OCI-LY7 (cell line): ENCODE results near the gene KRTAP9-7.

ENCODE experiments used
- EZH2phosphoT487 ChIP-seq: fragments of 200-600 bp; sonication (generic); IDR thresholded peaks from 2 replicates; pipeline ENCODE4 v1.6.1; 2018; ENCODE audit warnings: low read depth, borderline replicate concordance, mild to moderate bottlenecking, mixed run types, antibody characterized with exemption, low read length, moderate library complexity, mixed read lengths
- TF ChIP-seq, protein P1 (sequence below): fragments of 200-600 bp; sonication (generic); conservative IDR thresholded peaks from 2 replicates; pipeline ENCODE4 v1.5.1; 2014; ENCODE audit warnings: mild to moderate bottlenecking, antibody characterized with exemption, low read length, moderate library complexity, mixed read lengths

DNA sequence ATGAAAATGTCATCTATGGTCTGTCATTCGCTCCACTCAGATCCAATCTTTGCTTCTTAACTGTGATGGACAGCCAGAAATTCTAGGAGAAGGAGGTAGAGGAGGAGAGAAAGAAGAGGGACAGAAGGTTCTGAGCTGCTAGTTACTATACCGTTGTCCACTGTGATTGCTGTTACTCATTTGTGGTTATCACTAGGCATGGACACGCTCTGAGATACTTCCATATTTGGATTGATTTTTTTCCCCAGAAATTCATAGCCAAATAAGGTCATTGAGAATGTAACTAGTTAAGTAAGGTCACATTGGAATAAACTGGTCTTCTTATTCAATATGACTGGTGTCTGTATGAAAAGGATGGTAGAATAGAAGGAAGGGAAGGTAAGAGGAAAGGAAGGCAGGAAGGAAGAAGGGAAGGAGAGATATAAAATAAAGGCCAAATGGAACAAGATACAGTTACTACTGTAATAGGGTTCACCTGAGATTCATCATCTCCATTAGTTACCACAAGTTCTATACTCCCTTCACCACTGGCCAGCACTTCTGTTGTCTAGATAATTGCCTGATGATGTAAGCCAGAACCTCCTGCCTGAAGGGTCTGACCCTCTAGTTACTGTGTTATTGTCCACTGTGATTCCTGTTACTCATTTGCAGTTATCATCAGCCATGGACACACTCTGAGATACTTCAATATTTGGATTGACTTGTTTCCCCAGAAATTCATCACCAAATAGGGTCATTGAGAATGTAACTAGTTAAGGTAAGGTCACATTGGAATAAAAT, 2.9 kb downstream of the KRTAP9-7 start:
- TF ChIP-seq, protein P1, sequence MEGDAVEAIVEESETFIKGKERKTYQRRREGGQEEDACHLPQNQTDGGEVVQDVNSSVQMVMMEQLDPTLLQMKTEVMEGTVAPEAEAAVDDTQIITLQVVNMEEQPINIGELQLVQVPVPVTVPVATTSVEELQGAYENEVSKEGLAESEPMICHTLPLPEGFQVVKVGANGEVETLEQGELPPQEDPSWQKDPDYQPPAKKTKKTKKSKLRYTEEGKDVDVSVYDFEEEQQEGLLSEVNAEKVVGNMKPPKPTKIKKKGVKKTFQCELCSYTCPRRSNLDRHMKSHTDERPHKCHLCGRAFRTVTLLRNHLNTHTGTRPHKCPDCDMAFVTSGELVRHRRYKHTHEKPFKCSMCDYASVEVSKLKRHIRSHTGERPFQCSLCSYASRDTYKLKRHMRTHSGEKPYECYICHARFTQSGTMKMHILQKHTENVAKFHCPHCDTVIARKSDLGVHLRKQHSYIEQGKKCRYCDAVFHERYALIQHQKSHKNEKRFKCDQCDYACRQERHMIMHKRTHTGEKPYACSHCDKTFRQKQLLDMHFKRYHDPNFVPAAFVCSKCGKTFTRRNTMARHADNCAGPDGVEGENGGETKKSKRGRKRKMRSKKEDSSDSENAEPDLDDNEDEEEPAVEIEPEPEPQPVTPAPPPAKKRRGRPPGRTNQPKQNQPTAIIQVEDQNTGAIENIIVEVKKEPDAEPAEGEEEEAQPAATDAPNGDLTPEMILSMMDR = no peak
- no peak for TF ChIP-seq EZH2phosphoT487
